HG03457 (cell line): ENCODE measurements around the gene NOXA1.
"Not testable (repeated sequence)": the region's sequence is repeated elsewhere in the genome, so short reads cannot be mapped to it uniquely, and the experiment has no call there.

ENCODE experiments used
- ATAC-seq: cut with Tn5 transposase; IDR thresholded peaks from one replicate; pipeline ENCODE4 v1.9.1; 2021; ENCODE audit warnings: moderate number of reproducible peaks; ENCODE audit not compliant: unreplicated experiment

Gene NOXA1

DNA sequence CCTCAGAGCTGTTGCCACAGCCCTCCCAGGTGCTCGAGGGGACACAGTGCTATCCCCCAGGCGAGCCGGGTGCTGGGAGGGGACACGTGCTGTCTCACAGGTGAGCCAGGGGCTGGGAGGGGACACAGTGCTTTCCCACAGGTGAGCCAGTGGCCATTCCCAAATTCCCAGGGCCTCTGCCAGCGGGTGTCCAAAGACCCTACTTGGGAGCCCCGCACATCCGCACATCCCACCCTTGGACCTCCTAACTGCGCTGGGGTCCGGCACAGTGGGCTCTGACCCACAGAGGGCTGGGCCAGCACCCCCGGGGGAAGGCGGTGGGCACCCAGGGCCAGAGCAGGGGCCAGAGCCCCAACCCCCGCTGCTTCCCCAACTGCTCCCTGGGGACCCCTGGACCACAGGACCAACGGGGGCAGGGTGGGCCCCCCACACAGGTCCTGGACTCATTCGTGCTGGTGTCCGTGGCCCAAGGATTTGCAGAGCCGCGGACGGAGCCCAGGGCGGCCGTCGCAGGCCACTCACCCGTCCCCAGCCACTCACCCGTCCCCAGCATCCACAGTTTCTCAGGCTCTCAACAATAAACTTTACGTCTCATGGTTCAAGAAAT is 18.1 kb upstream of the NOXA1 start:
- ATAC-seq: no peak

DNA sequence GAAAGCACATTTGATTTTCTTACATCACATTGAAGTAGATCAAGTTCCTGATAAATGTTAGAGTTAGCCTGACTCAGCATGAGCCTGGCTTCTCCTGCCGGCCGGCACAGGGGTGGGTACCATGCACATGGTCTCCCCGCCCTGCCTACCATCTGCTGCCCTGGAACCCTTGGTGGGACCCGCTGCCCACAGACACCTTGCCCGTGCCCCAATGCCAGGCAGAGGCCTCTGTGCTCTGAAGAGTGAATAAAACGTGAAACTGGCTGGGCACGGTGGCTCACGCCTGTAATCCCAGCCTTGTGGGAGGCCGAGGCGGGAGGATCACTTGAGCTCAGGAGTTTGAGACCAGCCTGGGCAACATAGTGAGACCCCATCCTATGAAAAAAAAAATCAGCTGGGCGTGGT is 17.5 kb upstream of the NOXA1 start:
- ATAC-seq: no peak

DNA sequence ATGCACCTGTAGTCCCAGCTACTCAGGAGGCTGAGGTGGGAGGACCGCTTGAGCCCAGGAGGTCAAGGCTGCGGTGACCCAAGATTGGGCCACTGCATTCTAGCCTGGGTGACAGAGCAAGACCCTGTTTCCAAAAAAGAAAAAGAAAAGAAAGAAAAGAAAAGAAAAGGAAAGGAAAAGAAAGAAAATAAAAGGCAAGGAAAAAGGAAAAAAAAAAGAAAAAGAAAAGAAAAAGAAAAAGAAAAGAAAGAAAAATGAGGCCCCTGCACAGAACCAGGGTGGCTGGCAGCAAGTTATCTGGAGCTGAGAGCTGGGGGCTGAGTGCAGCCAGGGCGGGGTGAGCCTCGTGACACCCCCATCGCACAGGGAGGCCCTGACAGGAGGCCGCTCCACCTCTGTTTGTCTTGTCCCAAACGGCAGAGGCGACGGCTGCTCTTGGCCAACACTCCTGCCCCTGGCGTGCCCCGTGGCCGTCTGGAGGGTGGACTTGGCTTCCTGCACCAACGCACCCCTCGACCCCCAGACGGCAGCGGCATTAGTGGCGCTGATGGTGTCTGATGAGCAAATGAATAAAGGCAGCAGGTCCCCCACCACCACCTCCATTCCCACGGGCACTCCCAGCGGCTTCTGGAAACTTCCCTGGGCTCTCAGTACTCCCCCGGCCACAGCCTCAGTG is 17.0 kb upstream of the NOXA1 start:
- ATAC-seq: no peak

DNA sequence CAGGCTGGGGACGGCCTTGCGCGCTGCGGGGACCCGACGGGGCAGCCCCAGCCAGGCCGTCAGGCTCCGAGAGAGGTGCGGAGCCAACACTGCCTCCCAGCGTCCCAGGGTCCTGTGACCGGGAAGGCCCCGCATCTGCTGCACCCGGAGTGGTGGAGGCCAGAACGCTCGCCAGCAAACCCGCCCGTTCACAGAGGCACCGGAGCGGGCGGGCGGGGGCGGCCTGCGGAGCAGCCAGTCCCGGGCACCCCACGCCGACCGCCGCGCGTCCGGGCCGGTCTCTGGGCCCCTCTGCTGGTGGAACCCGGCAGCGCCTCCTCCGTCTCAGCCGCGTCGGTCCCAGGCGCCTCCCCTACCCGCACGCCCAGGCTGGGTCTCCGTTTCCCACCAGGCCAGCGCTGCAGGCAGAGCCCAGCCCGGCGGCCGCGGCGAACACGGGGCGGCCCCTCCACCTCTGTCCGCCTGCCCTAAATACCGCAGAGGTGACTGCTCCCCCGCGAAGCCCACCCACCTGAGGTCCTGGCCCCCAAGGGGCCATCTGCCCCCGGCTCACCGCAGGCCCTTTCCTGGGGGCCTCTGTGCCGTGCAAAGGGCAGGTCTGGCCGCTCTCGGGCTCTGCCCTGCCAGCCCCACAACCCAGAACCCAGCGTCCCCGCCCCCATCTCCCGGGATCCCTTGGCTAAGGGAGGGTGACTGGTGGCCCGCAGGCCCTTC is 16.2 kb upstream of the NOXA1 start:
- ATAC-seq: no peak

DNA sequence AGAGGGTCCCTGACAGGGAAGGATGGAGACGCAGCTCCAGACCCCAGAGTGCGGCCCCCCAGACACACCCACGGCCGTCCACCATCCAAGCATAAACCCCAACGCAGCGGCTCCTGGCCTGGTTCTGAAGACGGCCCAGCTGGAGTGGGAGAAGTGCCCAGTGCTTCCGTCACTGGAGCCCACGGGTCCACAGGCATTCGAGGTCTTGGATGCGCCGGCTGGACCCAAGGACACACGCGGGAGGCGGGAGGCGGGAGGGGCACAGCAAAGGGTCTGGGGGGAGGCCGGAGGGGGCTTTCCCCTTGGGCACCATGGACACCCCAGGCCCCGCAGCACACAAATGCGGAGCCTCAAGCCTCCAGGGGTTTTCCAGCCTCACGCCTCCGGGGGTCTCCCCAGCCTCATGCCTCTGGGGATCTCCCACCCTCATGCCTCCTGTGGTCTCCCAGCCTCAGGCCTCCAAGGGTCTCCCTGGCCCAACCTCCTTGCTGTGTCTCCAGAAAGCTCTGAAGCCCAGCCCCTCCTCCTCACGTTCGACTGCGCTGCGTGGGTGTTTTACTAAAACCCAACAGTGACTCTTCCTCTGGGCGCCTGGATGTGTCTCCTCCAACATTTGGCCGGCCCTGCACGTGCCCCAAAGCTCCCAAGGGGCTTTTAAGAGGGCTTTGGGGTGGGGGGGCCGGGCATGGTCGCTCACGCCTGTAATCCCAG is 15.4 kb upstream of the NOXA1 start:
- ATAC-seq: no peak

DNA sequence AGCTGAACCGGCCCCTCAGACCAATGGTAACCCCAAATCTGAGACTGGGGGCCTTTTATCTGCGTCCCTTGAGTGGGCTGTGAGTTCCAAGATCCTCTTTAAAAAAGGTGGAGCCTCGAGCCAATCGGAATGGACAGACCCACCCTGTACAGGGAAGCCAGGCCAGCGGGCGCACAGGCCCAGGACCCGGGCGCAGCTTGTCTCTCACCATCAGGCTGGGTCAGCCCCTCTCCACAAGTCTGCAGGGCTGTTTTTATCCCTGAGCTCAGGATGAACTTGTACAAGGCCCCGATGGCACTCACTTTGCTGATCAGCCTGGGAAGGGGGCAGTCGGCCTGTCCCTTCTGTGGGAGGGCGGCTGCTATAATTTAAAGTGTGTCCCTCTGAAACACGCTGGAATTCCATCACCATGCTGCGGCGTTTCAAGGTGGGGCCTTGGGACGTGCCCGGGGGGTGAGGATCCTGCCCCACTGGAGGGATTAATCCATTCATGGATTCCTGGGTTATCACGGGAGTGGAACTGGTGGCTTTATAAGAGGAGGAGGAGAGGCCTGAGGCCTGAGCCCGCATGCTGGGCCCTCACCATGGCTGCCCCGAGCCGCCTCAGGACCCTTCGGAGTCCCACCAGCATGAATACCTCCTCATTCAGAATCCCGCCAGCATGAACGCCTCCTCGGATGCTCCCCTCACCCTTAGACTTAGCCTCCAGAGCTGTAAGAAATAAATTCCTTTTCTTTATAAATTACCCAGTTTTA is 14.4 kb upstream of the NOXA1 start:
- no peak for ATAC-seq

DNA sequence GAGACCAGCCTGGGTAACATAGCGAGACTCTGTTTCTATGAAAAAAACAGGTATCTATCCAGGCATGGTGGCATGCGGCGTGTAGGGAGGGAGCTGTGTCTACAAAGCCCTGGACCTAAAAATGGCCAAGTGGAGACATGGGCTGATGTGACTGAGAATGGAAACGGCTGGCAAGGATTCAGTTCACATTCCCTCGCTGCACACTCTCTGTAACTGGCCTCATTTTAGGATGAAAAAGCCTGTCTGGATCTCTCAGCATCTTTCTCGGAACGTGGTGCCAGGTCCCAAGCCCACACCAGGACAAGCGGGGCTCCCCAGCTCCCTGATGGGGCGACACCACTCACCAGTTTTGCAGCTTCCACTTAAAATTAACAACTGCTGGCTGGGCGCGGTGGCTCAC is 13.7 kb upstream of the NOXA1 start:
- ATAC-seq: no peak

DNA sequence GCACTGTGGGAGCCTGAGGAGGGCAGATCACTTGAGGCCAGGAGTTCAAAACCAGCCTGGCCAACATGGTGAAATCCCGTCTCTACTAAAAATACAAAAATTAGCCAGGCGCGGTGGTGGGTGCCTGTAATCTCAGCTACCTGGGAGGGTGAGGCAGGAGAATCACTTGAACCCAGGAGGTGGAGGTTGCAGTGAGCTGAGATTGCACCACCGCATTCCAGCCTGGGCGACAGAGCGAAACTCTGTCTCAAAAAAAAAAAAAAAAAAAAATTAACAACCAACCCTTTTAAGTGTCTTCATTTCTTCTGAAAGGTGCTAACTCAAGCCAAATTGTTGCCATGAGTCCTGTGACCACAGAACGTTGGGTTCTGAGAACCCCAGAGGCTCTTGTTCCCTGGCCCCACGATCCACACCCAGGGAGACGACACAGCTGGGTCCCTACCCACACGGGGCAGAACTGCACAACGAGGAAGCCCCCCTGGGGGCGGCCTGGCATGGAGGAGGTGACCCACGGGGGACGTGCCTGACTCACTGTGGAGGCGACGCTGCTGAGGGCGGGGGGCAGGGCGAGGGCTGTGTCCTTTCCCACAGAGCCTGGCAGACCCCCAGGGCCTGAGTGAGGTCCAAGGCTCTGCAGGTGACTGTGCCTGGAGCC is 12.8 kb upstream of the NOXA1 start:
- ATAC-seq: not testable (repeated sequence)

DNA sequence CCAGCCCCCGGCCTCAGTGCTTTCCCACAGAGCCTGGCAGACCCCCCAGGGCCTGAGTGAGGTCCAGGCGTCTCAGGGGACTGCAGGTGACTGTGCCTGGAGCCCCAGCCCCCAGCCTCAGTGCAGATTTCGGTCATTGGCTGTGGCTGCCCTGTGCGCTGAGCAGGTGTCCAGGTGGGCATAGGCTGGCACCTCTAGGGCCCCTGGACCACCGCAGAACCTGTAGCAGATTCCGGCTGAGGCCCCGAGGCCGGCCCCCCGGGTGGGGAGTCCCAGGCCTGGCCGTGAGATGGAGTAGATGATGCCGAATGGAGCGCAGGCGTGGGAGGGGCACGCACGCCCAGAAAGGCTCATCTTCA is 12.3 kb upstream of the NOXA1 start:
- ATAC-seq: no peak

DNA sequence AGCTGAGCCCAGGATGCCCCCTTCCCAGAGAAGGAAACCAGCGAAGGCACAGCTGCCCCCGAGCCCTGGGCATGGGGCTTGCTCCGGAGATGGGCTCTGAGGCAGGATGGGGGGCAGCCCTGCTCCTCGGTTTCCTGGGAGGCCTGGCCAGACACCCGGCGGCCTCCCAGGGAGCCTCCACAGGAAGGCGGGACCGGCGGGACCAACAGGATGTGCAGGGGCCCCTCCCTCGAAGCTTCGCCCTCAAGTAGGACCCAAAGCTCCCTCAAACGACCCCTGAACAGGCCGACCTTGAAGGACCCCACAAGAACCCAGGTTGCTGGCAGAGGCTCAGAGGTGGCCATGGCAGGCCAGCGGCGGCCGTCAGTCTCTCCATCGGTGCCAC is 11.9 kb upstream of the NOXA1 start:
- ATAC-seq: no peak

DNA sequence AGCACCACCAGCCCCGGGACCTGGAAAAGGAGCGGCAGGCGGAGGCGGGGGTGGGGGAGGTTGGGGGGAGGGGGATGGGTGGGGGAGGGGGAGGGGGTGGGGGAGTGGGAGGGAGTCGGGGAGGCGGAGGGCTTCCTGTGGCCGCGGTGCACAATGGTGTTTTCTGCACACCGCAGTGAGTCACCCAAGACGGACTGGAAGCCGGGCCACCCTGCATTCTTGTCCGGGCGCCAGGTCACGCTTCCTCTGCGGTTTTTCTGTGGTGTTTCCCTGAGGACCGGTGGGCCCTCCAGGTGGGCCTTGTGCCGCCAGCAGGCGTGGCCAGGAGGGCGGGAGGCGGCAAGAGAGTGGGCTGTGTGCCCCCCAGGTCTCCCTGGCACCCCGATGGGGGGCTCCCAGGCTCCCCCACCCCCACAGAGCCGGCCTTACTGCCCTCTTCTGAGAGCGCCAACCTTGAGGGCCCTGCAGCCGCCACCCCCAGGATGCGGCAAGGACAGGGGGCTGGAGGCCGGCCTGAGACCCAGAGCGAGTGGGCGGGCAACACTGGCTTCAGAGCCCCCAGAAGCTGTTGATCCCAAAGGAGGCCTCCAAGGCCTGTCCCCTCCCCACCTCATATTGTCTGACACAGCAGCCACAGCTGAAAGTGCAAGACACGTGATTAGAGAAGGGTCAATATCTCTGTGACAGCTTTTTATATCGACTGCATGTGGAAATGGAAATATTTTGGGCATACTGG is 11.4 kb upstream of the NOXA1 start:
- ATAC-seq: no peak

DNA sequence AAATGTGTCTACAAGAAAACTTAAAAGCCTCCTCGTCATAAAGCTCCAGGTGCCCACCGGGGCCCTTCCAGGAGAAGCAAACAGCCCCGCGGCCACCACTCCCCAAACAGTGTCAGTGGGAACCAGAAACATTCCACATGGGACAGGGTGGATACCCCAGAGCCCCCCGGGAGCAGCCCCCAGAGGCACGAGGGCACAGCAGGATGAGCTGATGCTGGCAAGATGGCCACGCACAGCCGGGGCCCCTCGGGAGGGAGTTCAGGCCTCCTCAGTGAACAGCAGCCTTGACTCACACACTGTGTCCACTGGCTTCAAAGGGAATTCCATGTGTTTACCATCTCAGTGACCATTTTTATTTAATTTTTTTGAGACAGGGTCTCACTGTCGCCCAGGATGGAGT is 10.8 kb upstream of the NOXA1 start:
- ATAC-seq: no peak

DNA sequence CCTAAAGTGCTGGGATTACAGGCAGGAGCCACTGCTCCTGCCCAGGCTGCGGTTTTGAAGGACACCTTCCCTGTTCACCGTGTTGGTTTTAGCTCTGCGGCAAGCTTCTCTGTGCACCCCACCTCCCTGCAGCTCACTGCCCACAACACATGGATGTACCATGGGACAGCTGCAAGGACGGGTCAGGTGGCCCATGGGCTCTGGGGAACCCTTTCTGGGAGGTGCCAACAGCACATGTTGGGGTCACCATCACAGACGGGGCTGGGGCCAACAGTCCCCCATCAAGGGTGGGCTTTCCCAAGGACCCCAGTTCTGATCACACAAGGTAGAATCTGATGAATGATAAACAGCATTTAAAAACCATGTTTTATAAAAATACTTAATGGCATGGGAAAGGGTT is 7.7 kb upstream of the NOXA1 start:
- no peak for ATAC-seq

DNA sequence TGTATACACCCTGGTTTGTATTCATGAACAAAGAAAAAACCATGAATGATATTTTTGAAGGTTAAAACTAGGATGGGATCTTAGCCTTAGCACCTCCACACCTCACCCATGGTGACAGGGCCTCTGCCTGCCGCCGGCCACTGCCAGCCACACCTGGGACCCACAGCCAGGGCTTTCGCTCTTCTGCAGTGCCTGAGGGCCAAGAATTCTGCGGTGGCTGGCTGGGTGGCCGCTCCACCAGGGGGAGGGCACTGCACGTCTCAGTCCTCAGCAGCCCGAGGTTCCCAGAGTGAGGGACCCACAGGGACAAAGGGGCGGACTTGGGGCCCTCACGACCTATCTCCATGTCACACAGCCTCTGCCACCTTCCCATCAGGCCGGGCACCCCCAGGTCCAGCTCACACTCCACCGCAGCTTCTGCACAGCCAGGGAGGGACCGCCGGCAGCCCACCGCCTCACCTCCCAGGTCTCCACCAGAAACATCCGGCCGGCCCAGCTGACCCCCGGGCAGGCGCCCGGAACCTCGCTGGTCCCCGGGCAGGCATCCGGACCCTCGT is 7.1 kb upstream of the NOXA1 start:
- no peak for ATAC-seq

DNA sequence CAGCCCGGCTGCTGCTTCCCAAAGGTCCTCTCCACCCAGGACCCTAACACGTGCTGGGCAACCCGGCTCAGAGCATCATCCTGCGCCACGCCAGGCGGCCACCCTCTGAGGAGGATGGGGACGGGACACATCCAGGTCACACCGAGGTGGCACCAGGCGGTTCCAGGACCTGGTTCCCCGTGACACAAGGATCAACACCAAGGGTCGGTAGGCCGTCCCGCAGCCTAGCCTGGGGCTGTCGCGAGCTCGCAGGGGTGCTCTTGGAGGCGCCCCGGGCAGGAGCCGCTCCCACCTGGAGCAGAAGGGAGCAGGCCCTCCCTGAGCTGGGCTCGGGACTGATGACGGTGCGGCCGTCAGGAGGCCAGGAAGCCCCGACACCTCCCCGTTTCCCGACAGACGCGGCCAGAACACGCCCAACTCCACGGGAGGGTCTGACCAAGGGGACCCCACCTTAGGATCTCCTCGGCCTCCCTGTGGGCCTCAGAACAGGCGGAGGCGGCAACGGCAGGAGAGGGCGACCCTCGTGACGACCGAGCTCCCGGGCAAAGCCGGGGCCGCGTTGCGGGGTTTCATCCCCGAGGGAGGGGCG is 6.5 kb upstream of the NOXA1 start:
- no peak for ATAC-seq

DNA sequence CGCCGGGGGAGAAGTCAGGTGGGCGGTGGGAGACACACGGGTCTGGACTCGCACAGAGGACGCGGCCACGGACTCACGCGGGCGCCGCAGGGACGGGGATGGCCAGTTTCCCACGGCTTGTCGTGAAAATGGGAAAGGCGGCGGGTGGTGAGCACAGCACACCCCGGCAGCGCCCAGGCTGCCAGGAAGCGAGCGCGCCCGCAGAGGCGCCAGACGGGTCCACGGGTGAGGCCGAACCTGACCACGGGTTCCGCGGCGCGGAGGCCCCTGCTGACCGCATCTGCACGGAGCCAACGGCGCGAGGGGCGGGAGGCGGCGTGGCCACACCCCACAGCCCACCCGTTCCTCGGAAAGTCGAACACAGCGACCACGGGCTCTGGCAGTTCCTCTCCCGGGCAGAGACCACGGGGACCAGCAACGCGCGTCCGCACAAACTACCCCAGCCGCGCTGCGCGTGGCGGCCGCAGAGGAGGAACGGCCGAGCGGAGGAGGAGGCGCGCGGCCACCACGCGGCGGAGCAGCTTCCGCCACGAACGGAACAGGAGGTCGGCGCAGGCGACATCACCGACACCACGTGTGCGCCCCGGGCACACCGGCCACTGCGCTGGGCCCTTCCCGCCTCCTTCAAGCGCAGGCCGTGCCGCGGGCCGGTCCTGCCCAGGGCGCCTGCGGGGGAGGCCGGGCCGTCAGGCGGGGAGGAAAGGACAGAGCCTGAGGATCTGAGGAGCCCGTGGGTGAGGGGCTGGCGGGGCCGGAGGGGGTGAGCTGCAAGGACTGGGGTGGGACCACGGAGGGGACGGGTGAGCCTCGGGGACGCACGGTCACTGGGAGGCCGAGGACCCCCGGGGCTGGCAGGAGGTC is 5.8 kb upstream of the NOXA1 start:
- no peak for ATAC-seq

DNA sequence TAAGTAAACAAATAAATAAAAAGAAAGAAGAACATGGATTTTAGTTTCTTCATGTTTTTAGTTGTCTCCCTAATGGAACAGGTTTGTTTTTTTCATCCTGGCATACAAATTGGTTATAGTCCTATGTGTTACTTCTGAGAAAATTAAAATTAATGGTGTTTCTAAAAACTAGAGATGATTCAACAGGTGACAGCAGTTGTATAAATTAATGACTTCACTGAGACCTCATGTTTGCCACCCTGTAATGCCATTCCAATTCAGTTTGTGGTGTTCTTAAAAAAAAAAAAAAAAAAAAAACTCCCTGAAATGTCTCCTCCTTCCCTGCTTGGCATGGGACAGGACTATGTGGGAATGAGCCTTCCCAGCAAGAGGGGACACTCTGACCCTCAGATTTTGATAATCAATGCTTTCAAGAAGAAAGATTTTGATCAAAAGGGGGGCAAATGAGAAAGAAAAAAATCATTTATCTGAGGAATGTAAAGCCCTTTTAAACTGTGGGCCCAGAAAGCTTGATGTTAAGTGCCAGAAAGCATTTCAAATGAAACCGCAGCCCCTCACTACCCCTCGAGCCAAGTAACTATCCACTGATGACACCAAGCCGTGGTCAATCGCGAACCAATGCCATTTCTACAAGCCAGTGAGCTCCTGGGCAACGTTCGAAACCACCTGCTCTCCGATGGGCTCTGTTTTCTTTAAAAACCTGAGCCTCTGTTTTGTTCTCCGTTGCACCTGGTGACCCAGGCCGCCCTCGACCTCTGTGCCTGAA is 1.2 kb upstream of the NOXA1 start:
- ATAC-seq: no peak
